ENCODE results near the gene MRPL42. TPM values are rescaled to one million over a fixed set of nuclear protein-coding genes. Genes with fewer than 3 reads are reported as not detected.

MRPL42 gene
- total RNA-seq, 1 donor from 2014 or later = 41.4 TPM

Other genes starting within 250 kb of the MRPL42 start
- gene NUDT4, start 89.6 kb upstream of the MRPL42 start, total RNA-seq = 50.0 TPM
- gene UBE2N, start 25.6 kb upstream of the MRPL42 start, total RNA-seq = 58.4 TPM
- 18.5 TPM for gene SOCS2, start 105.2 kb downstream of the MRPL42 start, total RNA-seq
- gene CRADD, start 209.9 kb downstream of the MRPL42 start, total RNA-seq = 20.6 TPM